Measurements from ENCODE around the gene PDZD2. TPM values are rescaled to one million over a fixed set of nuclear protein-coding genes. Genes with fewer than 3 reads are reported as not detected.

Gene PDZD2
- total RNA-seq, 1 experiment from 2014 or later: 2.2 TPM

DNA sequence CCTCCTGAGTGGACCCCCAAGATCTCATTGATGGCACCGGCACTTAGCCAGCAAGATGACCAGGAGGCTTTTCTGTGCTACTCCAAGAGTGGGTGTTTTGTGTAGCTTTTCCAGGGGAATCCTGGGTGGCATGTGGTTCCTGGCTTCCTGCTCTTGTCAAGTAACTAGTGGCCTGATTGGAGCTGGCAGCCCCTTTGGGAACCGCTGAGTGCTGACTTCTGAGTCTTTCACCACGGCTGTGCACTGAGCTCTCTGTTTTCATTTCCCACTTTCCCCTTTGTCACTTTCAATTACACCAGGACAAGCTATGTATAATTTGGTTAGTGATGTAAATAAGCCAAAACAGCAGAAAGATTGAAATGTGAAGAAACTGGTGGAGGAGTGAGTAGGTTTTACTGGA, 279.8 kb downstream of the PDZD2 start:
- no peak for DNase-seq (ENCODE audit: low spot score)
- no peaks in the 10 kb centered on the region for H3K4me1 ChIP-seq (ENCODE audit: insufficient read depth, low read length, poor library complexity, severe bottlenecking)
- intact Hi-C loops (cut with micrococcal nuclease; ENCODE audit: unreplicated experiment): no loop called here
- no peak overlapping the region for H3K4me3 ChIP-seq (ENCODE audit: low read depth, low read length, poor library complexity, severe bottlenecking)
- TF ChIP-seq EZH2 (IDR thresholded peaks at IDR 0.05; ENCODE audit: borderline replicate concordance, low read depth, low read length, poor library complexity, severe bottlenecking): no peak
- TF ChIP-seq, protein P1, sequence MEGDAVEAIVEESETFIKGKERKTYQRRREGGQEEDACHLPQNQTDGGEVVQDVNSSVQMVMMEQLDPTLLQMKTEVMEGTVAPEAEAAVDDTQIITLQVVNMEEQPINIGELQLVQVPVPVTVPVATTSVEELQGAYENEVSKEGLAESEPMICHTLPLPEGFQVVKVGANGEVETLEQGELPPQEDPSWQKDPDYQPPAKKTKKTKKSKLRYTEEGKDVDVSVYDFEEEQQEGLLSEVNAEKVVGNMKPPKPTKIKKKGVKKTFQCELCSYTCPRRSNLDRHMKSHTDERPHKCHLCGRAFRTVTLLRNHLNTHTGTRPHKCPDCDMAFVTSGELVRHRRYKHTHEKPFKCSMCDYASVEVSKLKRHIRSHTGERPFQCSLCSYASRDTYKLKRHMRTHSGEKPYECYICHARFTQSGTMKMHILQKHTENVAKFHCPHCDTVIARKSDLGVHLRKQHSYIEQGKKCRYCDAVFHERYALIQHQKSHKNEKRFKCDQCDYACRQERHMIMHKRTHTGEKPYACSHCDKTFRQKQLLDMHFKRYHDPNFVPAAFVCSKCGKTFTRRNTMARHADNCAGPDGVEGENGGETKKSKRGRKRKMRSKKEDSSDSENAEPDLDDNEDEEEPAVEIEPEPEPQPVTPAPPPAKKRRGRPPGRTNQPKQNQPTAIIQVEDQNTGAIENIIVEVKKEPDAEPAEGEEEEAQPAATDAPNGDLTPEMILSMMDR (conservative IDR thresholded peaks at IDR 0.05; ENCODE audit: low read depth, low read length): no peak
- ChIA-PET POLR2A (ENCODE audit: low non-redundant PET) (no interaction called here), CTCF (no interaction called here)
- no peak overlapping the region for H3K27ac ChIP-seq (ENCODE audit: low read depth, low read length, poor library complexity, severe bottlenecking)
- no TSS peak for BruUV-seq (replicated peaks)
- no peaks in the 10 kb centered on the region for H3K27me3 ChIP-seq (replicated peaks; ENCODE audit: insufficient read depth, low read depth, low read length, poor library complexity)
- no peaks in the 10 kb centered on the region for H3K36me3 ChIP-seq (ENCODE audit: insufficient read depth, low read length, poor library complexity, severe bottlenecking)
- no peaks in the 10 kb centered on the region for H3K9me3 ChIP-seq (ENCODE audit: low read depth, low read length, poor library complexity, severe bottlenecking)

DNA sequence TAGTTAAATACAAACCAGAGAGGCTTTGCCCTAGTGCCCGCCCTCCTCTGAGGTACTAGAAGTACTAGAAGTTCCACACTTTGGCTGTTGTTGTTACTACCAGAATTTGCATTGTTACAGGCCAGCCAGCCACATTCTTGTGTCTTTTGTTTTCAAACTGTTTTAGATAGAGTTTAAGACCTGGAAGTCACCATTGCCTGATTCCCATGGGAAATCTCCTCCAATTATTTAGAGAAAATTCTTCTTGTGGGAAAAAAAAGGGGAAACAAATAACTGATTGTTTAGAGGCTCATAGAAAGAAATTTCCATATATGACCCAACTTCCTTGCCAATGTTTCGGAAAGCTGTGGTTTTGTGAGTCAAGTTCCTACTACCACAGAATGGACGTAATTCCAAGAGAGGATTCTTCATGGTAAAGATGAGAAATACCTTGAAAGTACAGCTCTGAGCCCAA, 282.9 kb downstream of the PDZD2 start:
- ChIA-PET CTCF (no interaction called here), POLR2A (ENCODE audit: low non-redundant PET) (interaction anchor here (0.7 kb wide), 1 partner anchor 690 kb away, joined by 5 read pairs; no protein-coding TSS in a partner anchor)
- BruUV-seq (replicated peaks): no TSS peak
- DNase-seq (ENCODE audit: low spot score): no peak
- no peaks in the 10 kb centered on the region for H3K36me3 ChIP-seq (ENCODE audit: insufficient read depth, low read length, poor library complexity, severe bottlenecking)
- H3K4me3 ChIP-seq (ENCODE audit: low read depth, low read length, poor library complexity, severe bottlenecking): no peak overlapping the region
- H3K9me3 ChIP-seq (ENCODE audit: low read depth, low read length, poor library complexity, severe bottlenecking): no peaks in the 10 kb centered on the region
- no peaks in the 10 kb centered on the region for H3K27me3 ChIP-seq (replicated peaks; ENCODE audit: insufficient read depth, low read depth, low read length, poor library complexity)
- intact Hi-C loops (cut with micrococcal nuclease; ENCODE audit: unreplicated experiment): no loop called here
- TF ChIP-seq, protein P1 (conservative IDR thresholded peaks at IDR 0.05; ENCODE audit: low read depth, low read length): no peak
- no peak for TF ChIP-seq EZH2 (IDR thresholded peaks at IDR 0.05; ENCODE audit: borderline replicate concordance, low read depth, low read length, poor library complexity, severe bottlenecking)
- H3K27ac ChIP-seq (ENCODE audit: low read depth, low read length, poor library complexity, severe bottlenecking): no peak overlapping the region
- H3K4me1 ChIP-seq (ENCODE audit: insufficient read depth, low read length, poor library complexity, severe bottlenecking): no peaks in the 10 kb centered on the region

DNA sequence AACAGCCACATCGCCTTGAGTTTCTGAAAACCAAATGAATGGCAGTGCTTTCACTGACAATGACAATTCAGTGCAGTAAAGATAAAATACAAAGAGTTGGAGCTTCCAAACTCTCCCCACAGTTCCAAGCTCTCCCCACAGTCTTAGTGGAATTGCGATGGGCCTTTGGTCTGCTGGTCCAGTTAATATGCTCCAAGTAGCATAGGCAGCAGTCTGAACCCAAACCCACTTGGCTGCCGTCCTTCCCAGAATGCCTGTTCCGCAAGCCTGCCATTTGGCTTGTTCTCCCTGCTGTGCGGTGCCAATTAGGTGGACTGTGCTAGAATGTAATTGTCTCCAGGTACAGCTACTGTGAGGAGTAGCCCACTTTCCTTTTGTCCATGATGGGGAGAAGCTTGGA, 285.1 kb downstream of the PDZD2 start:
- no peak overlapping the region for H3K27ac ChIP-seq (ENCODE audit: low read depth, low read length, poor library complexity, severe bottlenecking)
- CTCF ChIA-PET: no interaction called here
- TF ChIP-seq EZH2 (IDR thresholded peaks at IDR 0.05; ENCODE audit: borderline replicate concordance, low read depth, low read length, poor library complexity, severe bottlenecking): no peak
- TF ChIP-seq, protein P1 (conservative IDR thresholded peaks at IDR 0.05; ENCODE audit: low read depth, low read length): no peak
- DNase-seq (ENCODE audit: low spot score): no peak
- intact Hi-C loops (cut with micrococcal nuclease; ENCODE audit: unreplicated experiment): no loop called here
- no peaks in the 10 kb centered on the region for H3K4me1 ChIP-seq (ENCODE audit: insufficient read depth, low read length, poor library complexity, severe bottlenecking)
- BruUV-seq (replicated peaks): no TSS peak
- H3K27me3 ChIP-seq (replicated peaks; ENCODE audit: insufficient read depth, low read depth, low read length, poor library complexity): no peaks in the 10 kb centered on the region
- H3K9me3 ChIP-seq (ENCODE audit: low read depth, low read length, poor library complexity, severe bottlenecking): no peaks in the 10 kb centered on the region
- H3K36me3 ChIP-seq (ENCODE audit: insufficient read depth, low read length, poor library complexity, severe bottlenecking): no peaks in the 10 kb centered on the region
- no peak overlapping the region for H3K4me3 ChIP-seq (ENCODE audit: low read depth, low read length, poor library complexity, severe bottlenecking)
- POLR2A ChIA-PET (ENCODE audit: low non-redundant PET): no interaction called here
